GM23338 (cell line): Measurements from ENCODE around the gene SIL1. TPM values are rescaled to one million over a fixed set of nuclear protein-coding genes. Genes with fewer than 3 reads are reported as not detected.

ENCODE experiments used
- ATAC-seq: fragments of 200-7000 bp; cut with Tn5 transposase; 3 replicates; pipeline ENCODE4 v1.9.1; 2020
- DNase-seq: peaks from one replicate; pipeline ENCODE4 v3.0.0-alpha.2; 2015; ENCODE audit warnings: low spot score
- H2AFZ ChIP-seq: fragments of 200-600 bp; sonication (generic); 2 replicates; pipeline ENCODE4 v1.8.0; 2016; ENCODE audit warnings: antibody characterized with exemption, mild to moderate bottlenecking, moderate library complexity
- H3F3A ChIP-seq: fragments of 200-600 bp; sonication (generic); replicated peaks from 2 replicates; pipeline ENCODE4 v1.8.0; 2017; ENCODE audit warnings: antibody characterized with exemption, mixed run types, low read depth
- H3K27ac ChIP-seq: fragments of 200-600 bp; sonication (generic); 2 replicates; pipeline ENCODE4 v1.6.1; 2016; ENCODE audit warnings: low read depth
- H3K27me3 ChIP-seq: fragments of 200-600 bp; sonication (generic); 2 replicates; pipeline ENCODE4 v1.8.0; 2016; ENCODE audit warnings: mild to moderate bottlenecking, mixed run types, moderate library complexity; ENCODE audit not compliant: insufficient read depth
- H3K36me3 ChIP-seq: fragments of 200-600 bp; sonication (generic); 2 replicates; pipeline ENCODE4 v1.8.0; 2016; ENCODE audit warnings: mild to moderate bottlenecking; ENCODE audit not compliant: insufficient read depth
- H3K4me1 ChIP-seq: fragments of 200-600 bp; sonication (generic); 2 replicates; pipeline ENCODE4 v1.8.0; 2016; ENCODE audit warnings: mild to moderate bottlenecking, moderate library complexity; ENCODE audit not compliant: insufficient read depth
- H3K4me2 ChIP-seq: fragments of 200-600 bp; sonication (generic); 2 replicates; pipeline ENCODE4 v1.7.1; 2017; ENCODE audit warnings: mixed run types
- H3K4me3 ChIP-seq: fragments of 200-600 bp; sonication (generic); 2 replicates; pipeline ENCODE4 v1.6.1; 2016; ENCODE audit warnings: mixed run types
- H3K79me2 ChIP-seq: fragments of 200-600 bp; sonication (generic); replicated peaks from 2 replicates; pipeline ENCODE4 v1.8.0; 2017; ENCODE audit warnings: mild to moderate bottlenecking; ENCODE audit not compliant: insufficient read depth
- H3K9me2 ChIP-seq: fragments of 200-600 bp; sonication (generic); 2 replicates; pipeline ENCODE4 v1.8.0; 2017; ENCODE audit not compliant: insufficient read depth
- H4K20me1 ChIP-seq: fragments of 200-600 bp; sonication (generic); replicated peaks from 2 replicates; pipeline ENCODE4 v1.8.0; 2017; ENCODE audit warnings: mild to moderate bottlenecking; ENCODE audit not compliant: insufficient read depth
- H3K27ac Mint-ChIP-seq: 2 replicates; pipeline ENCODE4 v1.8.0; 2020; ENCODE audit warnings: inconsistent platforms, mild to moderate bottlenecking, moderate library complexity, mixed read lengths
- H3K27me3 Mint-ChIP-seq: 3 replicates; pipeline ENCODE4 v1.8.0; 2022; ENCODE audit warnings: low read depth, mild to moderate bottlenecking, moderate library complexity, mixed read lengths, inconsistent platforms; ENCODE audit not compliant: insufficient read depth, poor library complexity
- H3K36me3 Mint-ChIP-seq: 3 replicates; pipeline ENCODE4 v1.8.0; 2021; ENCODE audit warnings: low read depth, mild to moderate bottlenecking, inconsistent platforms, moderate library complexity, mixed read lengths
- H3K4me1 Mint-ChIP-seq: 3 replicates; pipeline ENCODE4 v1.8.0; 2020; ENCODE audit warnings: mild to moderate bottlenecking, inconsistent platforms, mixed read lengths
- H3K4me3 Mint-ChIP-seq: 3 replicates; pipeline ENCODE4 v1.8.0; 2021; ENCODE audit warnings: moderate library complexity, mild to moderate bottlenecking, inconsistent platforms, mixed read lengths
- H3K9me3 Mint-ChIP-seq: 3 replicates; pipeline ENCODE4 v1.8.0; 2020; ENCODE audit warnings: moderate library complexity, mild to moderate bottlenecking, inconsistent platforms, mixed read lengths
- CTCF ChIP-seq, 2 experiments: fragments of 200-600 bp in 1 of 2; sonication (generic) in 1 of 2; conservative IDR thresholded peaks; 2 replicates each; pipeline versions ENCODE4 v1.5.1 to v1.6.1; 2016 to 2017; ENCODE audit warnings: antibody characterized with exemption in 2 of 2, low read depth in 2 of 2, mild to moderate bottlenecking in 2 of 2, moderate library complexity in 1 of 2
- ETS1 ChIP-seq: IDR thresholded peaks from 2 replicates; pipeline ENCODE4 v1.6.1; 2016; ENCODE audit warnings: antibody characterized with exemption
- EZH2 ChIP-seq: fragments of 200-600 bp; sonication (generic); IDR thresholded peaks from one replicate; pipeline ENCODE4 v1.8.0; 2017; ENCODE audit warnings: antibody characterized with exemption, mild to moderate bottlenecking, low read depth; ENCODE audit not compliant: unreplicated experiment
- EZH2phosphoT487 ChIP-seq: fragments of 200-600 bp; sonication (generic); IDR thresholded peaks from one replicate; pipeline ENCODE4 v1.8.1; 2018; ENCODE audit warnings: antibody characterized with exemption; ENCODE audit not compliant: unreplicated experiment
- JUNB ChIP-seq: IDR thresholded peaks from one replicate; pipeline ENCODE4 v1.6.1; 2016; ENCODE audit warnings: antibody characterized with exemption; ENCODE audit not compliant: unreplicated experiment
- POLR2AphosphoS5 ChIP-seq: IDR thresholded peaks from 2 replicates; pipeline ENCODE4 v1.6.1; 2016; ENCODE audit warnings: antibody characterized with exemption, low read depth
- REST ChIP-seq: IDR thresholded peaks from one replicate; pipeline ENCODE4 v1.6.1; 2018; ENCODE audit warnings: antibody characterized with exemption; ENCODE audit not compliant: unreplicated experiment
- STAT1 ChIP-seq: IDR thresholded peaks from one replicate; pipeline ENCODE4 v1.6.1; 2016; ENCODE audit warnings: antibody characterized with exemption; ENCODE audit not compliant: unreplicated experiment
- ZNF331 ChIP-seq: fragments of 250-450 bp; sonication (Bioruptor Pico); IDR thresholded peaks from 2 replicates; pipeline ENCODE4 v1.5.0; 2020; ENCODE audit warnings: low read depth, mild to moderate bottlenecking, moderate library complexity
- polyA plus RNA-seq: library from polyadenylated mRNA; unstranded; fragments of >200 nt; fragmentation: Nextera tagmentation; extraction: Ambion mirVana; gene quantifications from 2 replicates; pipeline ENCODE4 v1.2.1, GENCODE V29; 2016
- total RNA-seq: library from RNA; depleted of rRNA; stranded (reverse); fragments of >200 nt; shearing (Covaris generic); gene quantifications from 2 replicates; pipeline ENCODE4 v1.2.3, GENCODE V29; 2014

SIL1 gene
- total and polyA plus RNA-seq, 2 experiments from 2014 or later: 5.5 to 5.9 TPM

- peaks cover 11% of the 10 kb centered on the region for H3K9me3 Mint-ChIP-seq
- H3K27ac Mint-ChIP-seq: no peak overlapping the region
- no peaks in the 10 kb centered on the region for H3K27me3 ChIP-seq
- no peak overlapping the region for H3K4me3 Mint-ChIP-seq
- H3K27me3 Mint-ChIP-seq: no peaks in the 10 kb centered on the region
- DNase-seq (no peak), ATAC-seq (no peak)
- H3K4me1 Mint-ChIP-seq: no peaks in the 10 kb centered on the region
- no peaks in the 10 kb centered on the region for H3F3A ChIP-seq
- H3K4me1 ChIP-seq: no peaks in the 10 kb centered on the region
- H3K4me3 ChIP-seq: no peak overlapping the region
- H3K27ac ChIP-seq: no peak overlapping the region
- H3K36me3 Mint-ChIP-seq: peaks cover 10% of the 10 kb centered on the region
- H4K20me1 ChIP-seq: no peaks in the 10 kb centered on the region
- TF ChIP-seq EZH2: no peak
- no peak for TF ChIP-seq ETS1
- no peak for TF ChIP-seq JUNB
- TF ChIP-seq ZNF331 (CRISPR knock-in tag): no peak
- no peak for TF ChIP-seq REST
- no peak for TF ChIP-seq CTCF (conservative IDR thresholded peaks at IDR 0.05; ENCODE audit: low read depth in 2 of 2)
- TF ChIP-seq POLR2AphosphoS5: no peak
- H3K4me2 ChIP-seq: no peak overlapping the region
- no peaks in the 10 kb centered on the region for H3K79me2 ChIP-seq
- H3K36me3 ChIP-seq: no peaks in the 10 kb centered on the region
- H2AFZ ChIP-seq: no peak overlapping the region
- H3K9me2 ChIP-seq: no peaks in the 10 kb centered on the region
These were observed 82.0 kb downstream of the SIL1 start for GRCh38 chr5:139116100-139116655.

- H3F3A ChIP-seq: no peaks in the 10 kb centered on the region
- no peak for ATAC-seq
- no peak overlapping the region for H3K4me2 ChIP-seq
- no peaks in the 10 kb centered on the region for H3K9me2 ChIP-seq
- H3K27me3 Mint-ChIP-seq: no peaks in the 10 kb centered on the region
- no peaks in the 10 kb centered on the region for H3K27me3 ChIP-seq
- no peak for DNase-seq
- peaks cover 11% of the 10 kb centered on the region for H3K36me3 Mint-ChIP-seq
- no peaks in the 10 kb centered on the region for H3K4me1 ChIP-seq
- no peak overlapping the region for H3K4me3 ChIP-seq
- H2AFZ ChIP-seq: no peak overlapping the region
- H3K4me3 Mint-ChIP-seq: no peak overlapping the region
- no peaks in the 10 kb centered on the region for H3K79me2 ChIP-seq
- peaks cover 5% of the 10 kb centered on the region; the same call in 2 of the 3 replicates for H3K4me1 Mint-ChIP-seq
- H3K36me3 ChIP-seq: no peaks in the 10 kb centered on the region
- no peak overlapping the region for H3K27ac ChIP-seq
- H3K9me3 Mint-ChIP-seq: peaks cover 12% of the 10 kb centered on the region
- no peak overlapping the region for H3K27ac Mint-ChIP-seq
- H4K20me1 ChIP-seq: no peaks in the 10 kb centered on the region
- TF ChIP-seq ZNF331 (CRISPR knock-in tag) (no peak), STAT1 (no peak), EZH2phosphoT487 (no peak), CTCF (conservative IDR thresholded peaks at IDR 0.05; ENCODE audit: low read depth in 2 of 2) (no peak), ETS1 (no peak)
These were observed 84.3 kb downstream of the SIL1 start for GRCh38 chr5:139113892-139114291.
